HFF-Myc (cell line): ENCODE measurements around the gene UGT1A6.
"Not testable (repeated sequence)": the region's sequence is repeated elsewhere in the genome, so short reads cannot be mapped to it uniquely, and the experiment has no call there.

Experiments
- DNase-seq: peaks from one replicate; pipeline ENCODE4 v3.0.0-alpha.2; 2011; ENCODE audit warnings: low read depth; ENCODE audit errors: extremely low read depth
- H3K4me3 ChIP-seq: replicated peaks from 2 replicates; pipeline ENCODE4 v1.5.1; 2011; ENCODE audit warnings: low read depth, mild to moderate bottlenecking, control low read depth, low read length
- TF ChIP-seq, protein P1 (sequence below): IDR thresholded peaks from 2 replicates; pipeline ENCODE4 v1.5.1; 2012; ENCODE audit warnings: mild to moderate bottlenecking, low read depth, low read length, control low read depth; ENCODE audit errors: missing control alignments

The UGT1A6 gene

GRCh38 chr2:233692648-233693047 lies at the start of gene UGT1A6:
Gene UGT1A6, plus strand, starts transcription at chr2:233692890. Its CDS starts 115 bp downstream, at chr2:233693005.
- TF ChIP-seq, protein P1, sequence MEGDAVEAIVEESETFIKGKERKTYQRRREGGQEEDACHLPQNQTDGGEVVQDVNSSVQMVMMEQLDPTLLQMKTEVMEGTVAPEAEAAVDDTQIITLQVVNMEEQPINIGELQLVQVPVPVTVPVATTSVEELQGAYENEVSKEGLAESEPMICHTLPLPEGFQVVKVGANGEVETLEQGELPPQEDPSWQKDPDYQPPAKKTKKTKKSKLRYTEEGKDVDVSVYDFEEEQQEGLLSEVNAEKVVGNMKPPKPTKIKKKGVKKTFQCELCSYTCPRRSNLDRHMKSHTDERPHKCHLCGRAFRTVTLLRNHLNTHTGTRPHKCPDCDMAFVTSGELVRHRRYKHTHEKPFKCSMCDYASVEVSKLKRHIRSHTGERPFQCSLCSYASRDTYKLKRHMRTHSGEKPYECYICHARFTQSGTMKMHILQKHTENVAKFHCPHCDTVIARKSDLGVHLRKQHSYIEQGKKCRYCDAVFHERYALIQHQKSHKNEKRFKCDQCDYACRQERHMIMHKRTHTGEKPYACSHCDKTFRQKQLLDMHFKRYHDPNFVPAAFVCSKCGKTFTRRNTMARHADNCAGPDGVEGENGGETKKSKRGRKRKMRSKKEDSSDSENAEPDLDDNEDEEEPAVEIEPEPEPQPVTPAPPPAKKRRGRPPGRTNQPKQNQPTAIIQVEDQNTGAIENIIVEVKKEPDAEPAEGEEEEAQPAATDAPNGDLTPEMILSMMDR = no peak
- no peak for DNase-seq
- no peak within 1 kb of the TSS for H3K4me3 ChIP-seq

DNA sequence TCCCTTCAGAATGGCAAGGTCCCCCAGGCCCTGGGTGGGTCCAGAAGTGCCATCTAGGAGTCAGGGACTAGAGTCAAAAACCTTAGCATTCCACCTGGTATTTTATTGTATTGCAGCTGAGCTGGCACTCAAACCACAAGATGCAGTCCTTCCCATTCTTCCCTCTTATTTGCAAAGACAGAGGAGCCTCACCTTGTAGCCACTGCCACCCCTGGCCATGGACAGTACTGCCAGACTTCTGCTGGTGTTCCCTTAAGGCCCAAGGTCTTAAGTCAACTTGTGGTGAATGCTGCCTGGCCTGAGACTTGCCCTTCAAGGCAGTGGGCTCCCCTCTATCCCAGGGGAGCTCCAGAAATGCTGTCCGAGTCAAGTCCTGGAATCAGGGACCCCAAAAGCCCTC lies 49.6 kb upstream of the UGT1A6 start:
- TF ChIP-seq, protein P1 = no peak
- DNase-seq = no peak
- H3K4me3 ChIP-seq = no peak overlapping the region

- not testable (repeated sequence) for DNase-seq, H3K4me3 ChIP-seq
Observed at GRCh38 chr2:233646033-233646432, 46.7 kb upstream of the UGT1A6 start.

DNA sequence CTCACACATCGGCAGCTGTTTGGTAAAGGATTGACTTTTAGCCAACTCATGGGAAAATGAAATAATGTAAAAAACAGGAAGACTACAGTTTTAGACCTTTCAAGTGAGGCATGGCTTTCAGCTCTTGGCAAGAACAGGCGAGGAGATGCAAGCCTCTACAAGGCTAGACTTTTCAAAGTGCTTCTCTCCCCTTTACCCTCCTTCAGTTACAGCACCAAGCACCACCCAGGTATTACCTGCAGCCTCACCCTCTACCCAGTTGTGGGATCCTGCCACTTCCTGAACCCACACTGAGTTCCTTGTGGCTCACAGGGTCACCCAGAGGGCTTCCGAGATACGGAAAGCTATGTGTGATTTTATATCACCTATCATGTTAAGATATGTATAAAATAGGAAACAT lies 41.7 kb upstream of the UGT1A6 start:
- no peak overlapping the region for H3K4me3 ChIP-seq
- no peak for DNase-seq
- TF ChIP-seq, protein P1 = no peak

DNA sequence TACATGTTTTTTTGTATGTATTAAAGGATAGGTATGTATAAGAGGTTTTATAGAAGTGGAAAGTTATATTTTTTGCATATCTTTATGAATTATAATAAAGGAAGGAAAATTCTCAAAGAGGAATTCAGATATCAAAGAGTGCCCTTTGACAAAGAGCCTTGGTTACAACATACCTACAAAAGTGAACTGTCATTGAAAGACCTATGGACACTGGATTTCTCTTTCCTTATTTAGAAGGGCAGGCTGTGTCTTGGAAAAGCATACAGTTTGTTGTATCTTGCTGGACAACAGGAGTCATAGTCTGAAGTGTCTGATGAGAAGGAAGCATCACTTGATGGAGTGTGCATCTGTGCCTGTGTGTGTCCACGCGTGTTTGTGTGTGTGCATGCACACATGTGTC lies 41.3 kb upstream of the UGT1A6 start:
- TF ChIP-seq, protein P1 = no peak
- no peak overlapping the region for H3K4me3 ChIP-seq
- no peak for DNase-seq

DNA sequence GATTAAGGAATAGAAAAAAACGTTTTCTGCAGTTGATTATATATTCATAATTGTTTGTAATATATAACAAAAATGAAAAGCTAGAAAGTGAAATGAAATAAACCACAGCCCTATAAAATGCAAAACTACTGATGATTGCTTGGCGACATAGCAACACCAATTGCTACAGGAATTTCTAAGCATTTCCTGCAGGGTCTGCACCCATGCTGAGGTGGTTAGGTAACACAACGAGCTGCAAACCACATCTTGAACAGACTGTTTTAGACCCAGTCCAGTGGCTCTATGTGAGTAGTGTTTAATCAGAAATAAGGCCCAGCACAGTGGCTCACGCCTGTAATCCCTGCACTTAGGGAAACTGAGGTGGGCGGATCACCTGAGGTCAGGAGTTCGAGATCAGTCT lies 38.2 kb upstream of the UGT1A6 start:
- TF ChIP-seq, protein P1 = no peak
- no peak overlapping the region for H3K4me3 ChIP-seq
- DNase-seq = no peak

DNA sequence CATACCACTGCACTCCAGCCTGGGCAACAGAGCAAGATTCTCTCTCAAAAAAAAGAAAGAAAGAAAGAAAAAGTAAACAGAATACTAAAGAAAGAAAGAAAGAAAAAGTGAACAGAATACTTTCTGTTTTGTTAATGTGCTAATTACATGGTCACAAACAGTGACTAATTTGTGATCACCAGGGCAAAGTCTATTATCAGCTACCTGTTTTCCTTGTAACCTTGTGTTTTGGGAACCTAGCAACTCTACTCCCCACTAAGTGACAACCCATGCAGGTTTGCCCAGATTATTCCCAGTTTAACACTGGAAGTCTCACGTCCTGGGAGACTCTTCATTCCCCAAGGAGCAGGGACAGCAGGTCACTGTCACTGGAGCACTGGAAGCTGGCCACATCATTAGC lies 37.6 kb upstream of the UGT1A6 start:
- H3K4me3 ChIP-seq = no peak overlapping the region
- no peak for DNase-seq
- TF ChIP-seq, protein P1 = no peak

DNA sequence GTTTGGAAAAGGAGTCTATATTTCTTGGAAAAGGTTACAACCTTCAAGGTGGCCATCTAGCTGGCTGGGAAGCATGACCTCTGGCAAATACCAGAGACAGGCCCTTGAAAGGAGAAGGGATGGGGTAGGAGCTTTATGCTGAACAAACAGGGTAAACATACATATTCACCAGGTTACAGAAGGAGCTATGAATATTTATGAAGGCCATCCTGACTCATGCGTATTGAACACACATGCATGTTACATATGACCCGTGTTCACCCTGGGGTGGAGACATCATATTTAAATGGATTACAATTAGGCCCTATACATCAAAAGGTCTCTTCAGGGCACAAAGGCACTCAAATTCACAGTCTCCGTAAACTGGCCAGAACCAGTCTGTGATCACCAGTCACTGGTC lies 36.7 kb upstream of the UGT1A6 start:
- not testable (repeated sequence) for H3K4me3 ChIP-seq, DNase-seq
